Skeletal muscle satellite cell (primary cell): ENCODE data around the gene APBA2.

Experiments used
- H3K27me3 ChIP-seq: 2 replicates; pipeline ENCODE4 v1.7.0; 2013; ENCODE audit warnings: low read length; ENCODE audit not compliant: control insufficient read depth, insufficient read depth
- H3K36me3 ChIP-seq: 2 replicates; pipeline ENCODE4 v1.7.0; 2013; ENCODE audit warnings: mild to moderate bottlenecking, control low read depth, low read length; ENCODE audit not compliant: insufficient read depth
- H3K4me1 ChIP-seq: 2 replicates; pipeline ENCODE4 v1.7.0; 2013; ENCODE audit warnings: low read length; ENCODE audit not compliant: control insufficient read depth, insufficient read depth
- H3K4me2 ChIP-seq: 2 replicates; pipeline ENCODE4 v1.7.0; 2013; ENCODE audit warnings: mild to moderate bottlenecking, low read length
- H3K4me3 ChIP-seq: 2 replicates; pipeline ENCODE4 v1.7.0; 2013; ENCODE audit warnings: low read length
- H3K9ac ChIP-seq: 2 replicates; pipeline ENCODE4 v1.7.0; 2013; ENCODE audit warnings: mild to moderate bottlenecking, low read depth, low read length, moderate library complexity
- H3K9me3 ChIP-seq: replicated peaks from 2 replicates; pipeline ENCODE4 v1.7.0; 2013; ENCODE audit warnings: mild to moderate bottlenecking, control low read depth, low read length

The APBA2 gene

GRCh38 chr15:29091666-29092065 lies 205.9 kb downstream of the APBA2 start:
- no peak overlapping the region for H3K4me3 ChIP-seq
- no peaks in the 10 kb centered on the region for H3K27me3 ChIP-seq
- no peaks in the 10 kb centered on the region for H3K9me3 ChIP-seq
- H3K4me1 ChIP-seq = no peaks in the 10 kb centered on the region
- H3K4me2 ChIP-seq = no peak overlapping the region
- H3K36me3 ChIP-seq = no peaks in the 10 kb centered on the region
- H3K9ac ChIP-seq = no peak overlapping the region

GRCh38 chr15:29092376-29093064 lies 206.7 kb downstream of the APBA2 start:
- Histone ChIP-seq H3K9ac (no peak overlapping the region), H3K9me3 (no peaks in the 10 kb centered on the region), H3K36me3 (no peaks in the 10 kb centered on the region)

GRCh38 chr15:29093065-29093435 lies 207.3 kb downstream of the APBA2 start:
- H3K36me3 ChIP-seq = no peaks in the 10 kb centered on the region
- H3K4me1 ChIP-seq = no peaks in the 10 kb centered on the region
- H3K27me3 ChIP-seq = no peaks in the 10 kb centered on the region
- H3K4me3 ChIP-seq = no peak overlapping the region
- H3K4me2 ChIP-seq = no peak overlapping the region
- no peaks in the 10 kb centered on the region for H3K9me3 ChIP-seq
- H3K9ac ChIP-seq = no peak overlapping the region

More at GRCh38 chr15:29092376-29093064, 206.7 kb downstream of the APBA2 start:
- Histone ChIP-seq H3K4me3 (no peak overlapping the region), H3K4me2 (no peak overlapping the region), H3K27me3 (no peaks in the 10 kb centered on the region), H3K4me1 (no peaks in the 10 kb centered on the region)

GRCh38 chr15:29093696-29094343 lies 208.0 kb downstream of the APBA2 start:
- Histone ChIP-seq H3K27me3 (no peaks in the 10 kb centered on the region), H3K4me1 (no peaks in the 10 kb centered on the region), H3K9me3 (no peaks in the 10 kb centered on the region), H3K9ac (no peak overlapping the region), H3K4me3 (no peak overlapping the region), H3K4me2 (no peak overlapping the region), H3K36me3 (no peaks in the 10 kb centered on the region)

- Histone ChIP-seq H3K4me3 (no peak overlapping the region), H3K36me3 (no peaks in the 10 kb centered on the region), H3K27me3 (no peaks in the 10 kb centered on the region), H3K9ac (no peak overlapping the region), H3K4me2 (no peak overlapping the region), H3K4me1 (no peaks in the 10 kb centered on the region), H3K9me3 (no peaks in the 10 kb centered on the region)
These were observed 208.9 kb downstream of the APBA2 start for GRCh38 chr15:29094711-29095110.

GRCh38 chr15:29095746-29096145 lies 210.0 kb downstream of the APBA2 start:
- H3K9ac ChIP-seq = no peak overlapping the region
- H3K4me1 ChIP-seq = no peaks in the 10 kb centered on the region
- H3K27me3 ChIP-seq = no peaks in the 10 kb centered on the region

GRCh38 chr15:29097168-29097567 lies 211.4 kb downstream of the APBA2 start:
- no peaks in the 10 kb centered on the region for H3K27me3 ChIP-seq
- H3K4me2 ChIP-seq = no peak overlapping the region
- no peak overlapping the region for H3K9ac ChIP-seq
- no peaks in the 10 kb centered on the region for H3K4me1 ChIP-seq
- H3K4me3 ChIP-seq = no peak overlapping the region
- H3K36me3 ChIP-seq = no peaks in the 10 kb centered on the region
- no peaks in the 10 kb centered on the region for H3K9me3 ChIP-seq

More at GRCh38 chr15:29095746-29096145, 210.0 kb downstream of the APBA2 start:
- no peak overlapping the region for H3K4me3 ChIP-seq
- no peaks in the 10 kb centered on the region for H3K9me3 ChIP-seq
- no peaks in the 10 kb centered on the region for H3K36me3 ChIP-seq
- H3K4me2 ChIP-seq = no peak overlapping the region

GRCh38 chr15:29097971-29098370 lies 212.2 kb downstream of the APBA2 start:
- H3K36me3 ChIP-seq = no peaks in the 10 kb centered on the region
- no peak overlapping the region for H3K9ac ChIP-seq
- no peak overlapping the region for H3K4me3 ChIP-seq
- H3K4me2 ChIP-seq = no peak overlapping the region
- no peaks in the 10 kb centered on the region for H3K27me3 ChIP-seq
- H3K4me1 ChIP-seq = peaks cover under 1% of the 10 kb centered on the region
- no peaks in the 10 kb centered on the region for H3K9me3 ChIP-seq

GRCh38 chr15:29098652-29099051 lies 212.9 kb downstream of the APBA2 start:
- no peak overlapping the region for H3K4me3 ChIP-seq
- H3K4me1 ChIP-seq = peaks cover 7% of the 10 kb centered on the region

GRCh38 chr15:29099131-29099880 lies 213.5 kb downstream of the APBA2 start:
- H3K9ac ChIP-seq = no peak overlapping the region
- no peak overlapping the region for H3K4me2 ChIP-seq
- H3K4me3 ChIP-seq = no peak overlapping the region
- peaks cover 12% of the 10 kb centered on the region for H3K4me1 ChIP-seq
- no peaks in the 10 kb centered on the region for H3K36me3 ChIP-seq
- H3K27me3 ChIP-seq = no peaks in the 10 kb centered on the region
- no peaks in the 10 kb centered on the region for H3K9me3 ChIP-seq

More at GRCh38 chr15:29098652-29099051, 212.9 kb downstream of the APBA2 start:
- Histone ChIP-seq H3K4me2 (no peak overlapping the region), H3K27me3 (no peaks in the 10 kb centered on the region), H3K9ac (no peak overlapping the region), H3K9me3 (no peaks in the 10 kb centered on the region), H3K36me3 (no peaks in the 10 kb centered on the region)

GRCh38 chr15:29100486-29101000 lies 214.8 kb downstream of the APBA2 start:
- Histone ChIP-seq H3K4me2 (no peak overlapping the region), H3K9me3 (no peaks in the 10 kb centered on the region), H3K4me3 (no peak overlapping the region), H3K4me1 (peaks cover 13% of the 10 kb centered on the region), H3K27me3 (no peaks in the 10 kb centered on the region), H3K9ac (no peak overlapping the region), H3K36me3 (no peaks in the 10 kb centered on the region)
